HEK293 (cell line): Measurements from ENCODE around the gene ELOVL2.

ENCODE experiments used
- AEBP2 ChIP-seq: fragments of 450-650 bp; formaldehyde crosslinking; IDR thresholded peaks from 2 replicates; pipeline ENCODE4 v1.5.1; 2016; ENCODE audit warnings: missing biosample characterization, missing genetic modification characterization, borderline replicate concordance
- GLI2 ChIP-seq: fragments of 450-650 bp; formaldehyde crosslinking; IDR thresholded peaks from 2 replicates; pipeline ENCODE4; 2017; ENCODE audit warnings: missing biosample characterization, missing genetic modification characterization, low read depth, borderline replicate concordance
- GLIS2 ChIP-seq: fragments of 450-650 bp; formaldehyde crosslinking; IDR thresholded peaks from 2 replicates; pipeline ENCODE4 v1.5.1; 2016; ENCODE audit warnings: missing biosample characterization, missing genetic modification characterization
- HOXC10 ChIP-seq: sonication (generic); formaldehyde crosslinking; IDR thresholded peaks from 2 replicates; pipeline ENCODE4 v1.8.1; 2023; ENCODE audit warnings: mild to moderate bottlenecking, missing genetic modification reagents
- KLF17 ChIP-seq: fragments of 450-650 bp; formaldehyde crosslinking; IDR thresholded peaks from 2 replicates; pipeline ENCODE4 v1.5.1; 2016; ENCODE audit warnings: missing biosample characterization, missing genetic modification characterization
- KLF7 ChIP-seq: fragments of 450-650 bp; formaldehyde crosslinking; IDR thresholded peaks from 2 replicates; pipeline ENCODE4 v1.5.1; 2016; ENCODE audit warnings: missing biosample characterization, missing genetic modification characterization, borderline replicate concordance
- KLF8 ChIP-seq: fragments of 450-650 bp; formaldehyde crosslinking; IDR thresholded peaks from 2 replicates; pipeline ENCODE4 v1.5.1; 2016; ENCODE audit warnings: missing biosample characterization, missing genetic modification characterization
- MYNN ChIP-seq: fragments of 450-650 bp; formaldehyde crosslinking; IDR thresholded peaks from 2 replicates; pipeline ENCODE4 v1.5.1; 2016; ENCODE audit warnings: missing biosample characterization, missing genetic modification characterization, borderline replicate concordance
- PRDM1 ChIP-seq: fragments of 450-650 bp; formaldehyde crosslinking; IDR thresholded peaks from 2 replicates; pipeline ENCODE4; 2016; ENCODE audit warnings: missing biosample characterization, missing genetic modification characterization
- SCRT2 ChIP-seq: fragments of 450-650 bp; formaldehyde crosslinking; IDR thresholded peaks from 2 replicates; pipeline ENCODE4 v1.5.1; 2016; ENCODE audit warnings: missing biosample characterization, missing genetic modification characterization
- SETDB1 ChIP-seq: IDR thresholded peaks from one replicate; pipeline ENCODE4 v1.6.1; 2017; ENCODE audit warnings: mild to moderate bottlenecking, low read length, moderate library complexity, mixed read lengths; ENCODE audit not compliant: insufficient read length
- ZBTB21 ChIP-seq: fragments of 450-650 bp; formaldehyde crosslinking; IDR thresholded peaks from 2 replicates; pipeline ENCODE4 v1.5.1; 2017; ENCODE audit warnings: missing biosample characterization, missing genetic modification characterization
- ZFP3 ChIP-seq: fragments of 450-650 bp; formaldehyde crosslinking; IDR thresholded peaks from 2 replicates; pipeline ENCODE4 v1.5.1; 2016; ENCODE audit warnings: low read depth, missing biosample characterization, missing genetic modification characterization
- ZNF16 ChIP-seq: fragments of 450-650 bp; formaldehyde crosslinking; IDR thresholded peaks from 2 replicates; pipeline ENCODE4 v1.5.1; 2016; ENCODE audit warnings: low read depth, missing biosample characterization, missing genetic modification characterization
- ZNF214 ChIP-seq: fragments of 450-650 bp; formaldehyde crosslinking; IDR thresholded peaks from 2 replicates; pipeline ENCODE4 v1.5.1; 2017; ENCODE audit warnings: missing biosample characterization, mild to moderate bottlenecking, missing genetic modification characterization, borderline replicate concordance
- ZNF221 ChIP-seq: fragments of 450-650 bp; formaldehyde crosslinking; IDR thresholded peaks from 2 replicates; pipeline ENCODE4 v1.5.1; 2017; ENCODE audit warnings: missing biosample characterization, missing genetic modification characterization, borderline replicate concordance
- ZNF24 ChIP-seq: fragments of 450-650 bp; formaldehyde crosslinking; IDR thresholded peaks from 2 replicates; pipeline ENCODE4 v1.5.1; 2016; ENCODE audit warnings: missing biosample characterization, missing genetic modification characterization
- ZNF311 ChIP-seq: fragments of 450-650 bp; formaldehyde crosslinking; IDR thresholded peaks from 2 replicates; pipeline ENCODE4 v1.5.1; 2017; ENCODE audit warnings: missing biosample characterization, missing genetic modification characterization, borderline replicate concordance
- ZNF335 ChIP-seq: fragments of 450-650 bp; formaldehyde crosslinking; conservative IDR thresholded peaks from 2 replicates; pipeline ENCODE4 v1.5.1; 2016; ENCODE audit warnings: missing biosample characterization, missing genetic modification characterization
- ZNF341 ChIP-seq: fragments of 450-650 bp; formaldehyde crosslinking; IDR thresholded peaks from 2 replicates; pipeline ENCODE4; 2016; ENCODE audit warnings: low read depth, missing biosample characterization, missing genetic modification characterization
- ZNF404 ChIP-seq: fragments of 450-650 bp; formaldehyde crosslinking; IDR thresholded peaks from 2 replicates; pipeline ENCODE4 v1.5.1; 2017; ENCODE audit warnings: missing biosample characterization, missing genetic modification characterization
- ZNF48 ChIP-seq: fragments of 450-650 bp; formaldehyde crosslinking; IDR thresholded peaks from 2 replicates; pipeline ENCODE4 v1.5.1; 2016; ENCODE audit warnings: missing biosample characterization, missing genetic modification characterization
- ZNF501 ChIP-seq: fragments of 450-650 bp; formaldehyde crosslinking; IDR thresholded peaks from 2 replicates; pipeline ENCODE4 v1.5.1; 2016; ENCODE audit warnings: missing biosample characterization, missing genetic modification characterization
- ZNF558 ChIP-seq: fragments of 450-650 bp; formaldehyde crosslinking; IDR thresholded peaks from 2 replicates; pipeline ENCODE4 v1.5.1; 2016; ENCODE audit warnings: missing biosample characterization, missing genetic modification characterization
- ZNF561 ChIP-seq: fragments of 450-650 bp; IDR thresholded peaks from 2 replicates; pipeline ENCODE4 v1.5.1; 2018; ENCODE audit warnings: missing biosample characterization, missing genetic modification characterization, borderline replicate concordance
- ZNF624 ChIP-seq: fragments of 450-650 bp; formaldehyde crosslinking; IDR thresholded peaks from 2 replicates; pipeline ENCODE4 v1.5.1; 2017; ENCODE audit warnings: missing biosample characterization, missing genetic modification characterization
- ZNF629 ChIP-seq: fragments of 450-650 bp; formaldehyde crosslinking; IDR thresholded peaks from 2 replicates; pipeline ENCODE4 v1.5.1; 2017; ENCODE audit warnings: missing biosample characterization, missing genetic modification characterization
- ZNF645 ChIP-seq: fragments of 450-650 bp; formaldehyde crosslinking; IDR thresholded peaks from 2 replicates; pipeline ENCODE4; 2016; ENCODE audit warnings: missing biosample characterization, missing genetic modification characterization
- ZNF654 ChIP-seq: fragments of 450-650 bp; formaldehyde crosslinking; IDR thresholded peaks from 2 replicates; pipeline ENCODE4 v1.5.1; 2016; ENCODE audit warnings: low read depth, missing biosample characterization, missing genetic modification characterization
- ZNF791 ChIP-seq: fragments of 450-650 bp; formaldehyde crosslinking; IDR thresholded peaks from 2 replicates; pipeline ENCODE4 v1.5.1; 2016; ENCODE audit warnings: missing biosample characterization, missing genetic modification characterization
- ZNF792 ChIP-seq: fragments of 450-650 bp; formaldehyde crosslinking; IDR thresholded peaks from 2 replicates; pipeline ENCODE4 v1.5.1; 2016; ENCODE audit warnings: missing biosample characterization, missing genetic modification characterization
- ZSCAN16 ChIP-seq: fragments of 450-650 bp; formaldehyde crosslinking; IDR thresholded peaks from 2 replicates; pipeline ENCODE4 v1.5.1; 2016; ENCODE audit warnings: missing biosample characterization, missing genetic modification characterization
- ZSCAN5A ChIP-seq: fragments of 450-650 bp; formaldehyde crosslinking; IDR thresholded peaks from 2 replicates; pipeline ENCODE4 v1.5.1; 2016; ENCODE audit warnings: missing biosample characterization, missing genetic modification characterization

Gene ELOVL2

GRCh38 chr6:11043378-11043960 lies 636 bp downstream of the ELOVL2 start (continued):
- TF ChIP-seq SCRT2 = peak; percentile 61; the same call in 1 of the 2 replicates
- 0 out of 2 replicates have a peak, but pooled peaks have one; percentile 13 for TF ChIP-seq ZBTB21
- peak; percentile 52; the same call in 1 of the 2 replicates for TF ChIP-seq ZNF558 (tag by site-specific recombination)
- peak; percentile 100 for TF ChIP-seq ZNF335 (tag by site-specific recombination)
- no peak for TF ChIP-seq ZNF311 (tag by site-specific recombination)
- TF ChIP-seq ZNF624 (tag by site-specific recombination) = peak; percentile 84; the same call in 1 of the 2 replicates
- peak; percentile 55 for TF ChIP-seq ZNF341
- TF ChIP-seq ZNF214 (tag by site-specific recombination) = no peak
- 0 out of 2 replicates have a peak, but pooled peaks have one; percentile 15 for TF ChIP-seq MYNN (tag by site-specific recombination)
- no peak; the same call in 1 of the 2 replicates for TF ChIP-seq HOXC10
- TF ChIP-seq ZNF221 (tag by site-specific recombination) = no peak
- peak; percentile 72 for TF ChIP-seq GLIS2 (tag by site-specific recombination)
- 0 out of 2 replicates have a peak, but pooled peaks have one; percentile 58 for TF ChIP-seq ZNF792 (tag by site-specific recombination)
- peak; percentile 97; the same call in 1 of the 2 replicates for TF ChIP-seq ZNF404 (tag by site-specific recombination)
- 0 out of 2 replicates have a peak, but pooled peaks have one; percentile 43 for TF ChIP-seq ZNF645 (tag by site-specific recombination)
- peak; percentile 20; the same call in 1 of the 2 replicates for TF ChIP-seq PRDM1 (tag by site-specific recombination)
- no peak for TF ChIP-seq AEBP2
- no peak for TF ChIP-seq KLF17 (tag by site-specific recombination)
- TF ChIP-seq ZSCAN5A = no peak
- TF ChIP-seq SETDB1 = no peak
- TF ChIP-seq ZNF16 (tag by site-specific recombination) = no peak; the same call in 1 of the 2 replicates
- TF ChIP-seq KLF8 (tag by site-specific recombination) = peak; percentile 48; the same call in 1 of the 2 replicates
- peak; percentile 69; the same call in 1 of the 2 replicates for TF ChIP-seq ZNF501 (tag by site-specific recombination)
- TF ChIP-seq KLF7 (tag by site-specific recombination) = no peak
- no peak for TF ChIP-seq ZFP3 (tag by site-specific recombination)
- no peak for TF ChIP-seq ZNF561
- no peak for TF ChIP-seq ZNF654 (tag by site-specific recombination)
- no peak for TF ChIP-seq GLI2
- TF ChIP-seq ZNF48 = no peak
- TF ChIP-seq ZSCAN16 (tag by site-specific recombination) = no peak
- TF ChIP-seq ZNF24 (tag by site-specific recombination) = no peak
- no peak for TF ChIP-seq ZNF791 (tag by site-specific recombination)
- TF ChIP-seq ZNF629 (tag by site-specific recombination) = peak; percentile 20; the same call in 1 of the 2 replicates
